GM19372 (cell line): Measurements from ENCODE around the gene CBS.
"Not testable (repeated sequence)": the region's sequence is repeated elsewhere in the genome, so short reads cannot be mapped to it uniquely, and the experiment has no call there.

Source experiments
- ATAC-seq: cut with Tn5 transposase; IDR thresholded peaks from one replicate; pipeline ENCODE4 v1.9.1; 2021; ENCODE audit warnings: mild to moderate bottlenecking, low read depth, moderate library complexity; ENCODE audit not compliant: unreplicated experiment

The CBS gene

GRCh38 chr21:43027846-43028731 is 47.5 kb downstream of the CBS start:
- no peak for ATAC-seq

- ATAC-seq = no peak
Observed at GRCh38 chr21:43025636-43026180, 49.9 kb downstream of the CBS start.

- ATAC-seq = no peak
Observed at GRCh38 chr21:43024439-43025136, 51.0 kb downstream of the CBS start.

- no peak for ATAC-seq
Observed at GRCh38 chr21:43023175-43023574, 52.5 kb downstream of the CBS start.

GRCh38 chr21:43021756-43022600 is 53.7 kb downstream of the CBS start:
- no peak for ATAC-seq

GRCh38 chr21:43021191-43021590 is 54.4 kb downstream of the CBS start:
- no peak for ATAC-seq

GRCh38 chr21:43020771-43021170 is 54.9 kb downstream of the CBS start:
- ATAC-seq = no peak

GRCh38 chr21:43020177-43020576 is 55.5 kb downstream of the CBS start:
- no peak for ATAC-seq

- no peak for ATAC-seq
Observed at GRCh38 chr21:43018519-43018918, 57.1 kb downstream of the CBS start.

- no peak for ATAC-seq
Observed at GRCh38 chr21:43016728-43017127, 58.9 kb downstream of the CBS start.

- no peak for ATAC-seq
Observed at GRCh38 chr21:43015906-43016540, 59.6 kb downstream of the CBS start.

GRCh38 chr21:43012596-43012995 is 63.0 kb downstream of the CBS start:
- ATAC-seq = no peak

GRCh38 chr21:43006874-43007208 is 68.8 kb downstream of the CBS start:
- no peak for ATAC-seq

- ATAC-seq = not testable (repeated sequence)
Observed at GRCh38 chr21:43006051-43006873, 69.4 kb downstream of the CBS start.

- no peak for ATAC-seq
Observed at GRCh38 chr21:43005635-43006034, 70.0 kb downstream of the CBS start.

- no peak for ATAC-seq
Observed at GRCh38 chr21:43004926-43005325, 70.7 kb downstream of the CBS start.
